GM18499 (cell line): ENCODE results near the gene WDFY4.
"Not testable (repeated sequence)": the region's sequence is repeated elsewhere in the genome, so short reads cannot be mapped to it uniquely, and the experiment has no call there.

Experiments
- ATAC-seq: cut with Tn5 transposase; IDR thresholded peaks from one replicate; pipeline ENCODE4 v1.9.1; 2021; ENCODE audit warnings: moderate number of reproducible peaks; ENCODE audit not compliant: insufficient read depth, unreplicated experiment

WDFY4 gene, protein sequence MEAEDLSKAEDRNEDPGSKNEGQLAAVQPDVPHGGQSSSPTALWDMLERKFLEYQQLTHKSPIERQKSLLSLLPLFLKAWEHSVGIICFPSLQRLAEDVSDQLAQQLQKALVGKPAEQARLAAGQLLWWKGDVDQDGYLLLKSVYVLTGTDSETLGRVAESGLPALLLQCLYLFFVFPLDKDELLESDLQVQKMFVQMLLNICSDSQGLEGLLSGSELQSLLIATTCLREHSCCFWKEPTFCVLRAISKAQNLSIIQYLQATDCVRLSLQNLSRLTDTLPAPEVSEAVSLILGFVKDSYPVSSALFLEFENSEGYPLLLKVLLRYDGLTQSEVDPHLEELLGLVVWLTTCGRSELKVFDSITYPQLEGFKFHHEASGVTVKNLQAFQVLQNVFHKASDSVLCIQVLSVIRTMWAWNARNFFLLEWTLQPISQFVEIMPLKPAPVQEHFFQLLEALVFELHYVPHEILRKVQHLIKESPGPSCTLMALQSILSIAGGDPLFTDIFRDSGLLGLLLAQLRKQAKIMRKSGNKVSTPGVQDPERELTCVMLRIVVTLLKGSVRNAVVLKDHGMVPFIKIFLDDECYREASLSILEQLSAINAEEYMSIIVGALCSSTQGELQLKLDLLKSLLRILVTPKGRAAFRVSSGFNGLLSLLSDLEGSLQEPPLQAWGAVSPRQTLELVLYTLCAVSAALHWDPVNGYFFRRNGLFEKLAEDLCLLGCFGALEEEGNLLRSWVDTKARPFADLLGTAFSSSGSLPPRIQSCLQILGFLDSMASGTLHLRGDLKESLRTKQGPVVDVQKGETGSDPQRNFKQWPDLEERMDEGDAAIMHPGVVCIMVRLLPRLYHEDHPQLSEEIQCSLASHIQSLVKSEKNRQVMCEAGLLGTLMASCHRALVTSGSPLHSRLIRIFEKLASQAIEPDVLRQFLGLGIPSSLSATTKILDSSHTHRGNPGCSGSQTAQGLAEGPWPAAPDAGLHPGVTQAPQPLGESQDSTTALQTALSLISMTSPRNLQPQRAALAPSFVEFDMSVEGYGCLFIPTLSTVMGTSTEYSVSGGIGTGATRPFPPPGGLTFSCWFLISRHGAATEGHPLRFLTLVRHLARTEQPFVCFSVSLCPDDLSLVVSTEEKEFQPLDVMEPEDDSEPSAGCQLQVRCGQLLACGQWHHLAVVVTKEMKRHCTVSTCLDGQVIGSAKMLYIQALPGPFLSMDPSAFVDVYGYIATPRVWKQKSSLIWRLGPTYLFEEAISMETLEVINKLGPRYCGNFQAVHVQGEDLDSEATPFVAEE (N-terminal part only)

DNA sequence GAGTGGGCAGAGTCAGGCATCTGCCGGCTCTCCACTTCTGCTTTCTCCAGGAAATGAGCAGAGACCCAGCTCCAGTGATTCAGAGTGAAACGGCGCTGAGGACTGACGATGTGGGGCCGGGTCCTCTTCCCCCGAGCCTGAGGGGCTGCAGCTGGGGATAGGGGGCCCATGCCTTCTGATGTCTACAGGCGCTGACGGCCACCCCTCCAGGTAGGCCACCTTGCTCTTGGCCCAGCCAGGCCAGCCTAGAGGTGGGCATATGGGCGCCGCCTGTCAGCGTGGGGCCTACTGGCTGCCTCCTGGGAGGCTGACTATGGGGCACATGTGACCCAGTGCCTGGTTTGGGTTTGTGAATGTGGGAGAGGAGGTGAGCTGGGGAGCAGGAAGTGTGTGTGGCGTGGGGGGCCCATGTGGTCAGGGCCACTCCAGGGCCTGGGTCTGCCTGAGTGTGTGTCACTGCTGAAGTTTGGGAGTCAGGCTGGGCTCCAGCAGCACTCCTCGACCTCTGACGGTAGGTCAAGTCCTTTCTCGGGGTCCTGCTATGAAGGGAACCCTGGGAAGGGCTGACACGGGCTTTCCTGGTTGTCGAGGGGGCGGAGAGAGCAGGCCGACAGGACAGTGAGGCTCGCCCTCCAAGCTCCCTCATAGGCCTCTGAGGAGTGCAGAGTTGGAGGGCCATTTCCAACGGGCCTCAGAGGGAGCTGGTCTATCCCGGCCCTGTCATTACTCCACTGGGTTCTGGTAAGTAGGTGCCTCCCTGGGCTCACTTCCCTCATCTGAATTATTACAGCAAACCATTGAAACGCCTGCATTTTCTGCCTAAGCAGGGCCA lies at the start of gene WDFY4:
Gene WDFY4 (plus strand): TSS at position 82 of the 832 bp plus-strand sequence. CDS start 24,860 bp downstream, outside the sequence.
- peak; percentile 56 for ATAC-seq

DNA sequence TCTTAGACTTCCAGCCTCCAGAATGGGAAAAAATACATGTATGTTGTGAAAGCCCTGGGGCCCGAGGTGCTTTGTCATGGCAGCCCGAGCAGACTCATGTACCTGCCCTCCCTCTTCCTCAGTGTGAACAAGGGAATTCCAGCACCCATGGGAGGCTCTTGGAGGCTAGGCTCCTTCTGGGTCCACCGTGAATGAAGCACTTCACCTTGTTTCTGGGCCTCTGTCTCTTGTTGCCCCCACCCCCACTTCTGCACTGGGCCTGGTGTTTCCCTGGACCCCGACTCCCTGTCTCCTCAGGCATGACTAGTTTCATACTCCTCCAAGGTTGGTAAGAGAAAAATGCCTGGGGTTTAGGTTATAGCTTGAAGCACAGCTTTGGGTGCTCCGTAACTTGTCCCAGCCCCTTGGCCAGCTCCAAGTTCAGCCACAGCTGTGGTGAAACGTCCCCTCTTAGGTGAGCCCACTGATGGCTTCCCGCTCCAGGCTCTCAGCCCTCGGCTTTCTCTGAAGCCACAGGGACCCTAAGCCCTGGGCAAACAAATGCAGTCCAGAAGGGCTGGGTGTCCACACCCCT lies 49.6 kb upstream of the WDFY4 start:
- ATAC-seq = no peak

DNA sequence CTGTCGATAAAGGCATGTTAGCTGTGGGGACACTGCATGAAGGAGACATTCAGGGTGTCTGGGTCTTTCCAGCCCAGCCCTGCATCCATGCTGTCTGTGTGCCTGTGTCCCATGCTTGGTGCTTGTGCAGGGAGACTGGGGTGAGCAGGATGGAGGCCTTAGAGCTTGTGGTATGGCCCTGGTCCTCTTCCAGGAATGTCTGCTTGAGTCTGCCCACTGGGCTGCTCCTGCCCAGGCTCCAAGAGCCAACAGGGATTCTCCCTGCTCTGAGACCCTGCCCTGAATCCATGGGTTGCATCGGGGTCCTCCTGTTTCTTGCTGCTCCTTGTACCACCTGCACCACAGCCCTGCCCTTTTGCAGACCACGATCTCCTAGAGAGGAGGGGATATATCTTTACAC lies 48.4 kb upstream of the WDFY4 start:
- ATAC-seq = no peak

DNA sequence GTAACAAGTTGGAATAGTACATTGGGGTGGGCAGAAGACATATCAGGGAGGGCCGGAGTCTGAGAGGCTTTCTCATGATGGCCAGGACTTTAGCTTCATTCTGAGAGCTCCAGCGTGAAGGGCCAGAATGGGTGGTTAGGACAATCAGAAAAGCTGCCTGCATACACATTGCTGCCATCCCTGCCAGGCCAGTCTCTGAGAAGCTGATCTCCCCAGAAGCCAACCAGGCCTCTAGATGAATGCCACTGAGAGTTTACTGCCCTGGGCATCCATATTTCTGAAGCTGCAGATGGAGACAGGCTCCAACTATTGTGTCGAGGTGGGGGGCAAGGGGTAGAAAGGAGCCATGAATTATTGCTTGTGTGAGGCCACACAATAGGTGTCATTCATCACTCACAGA lies 47.8 kb upstream of the WDFY4 start:
- ATAC-seq = no peak

DNA sequence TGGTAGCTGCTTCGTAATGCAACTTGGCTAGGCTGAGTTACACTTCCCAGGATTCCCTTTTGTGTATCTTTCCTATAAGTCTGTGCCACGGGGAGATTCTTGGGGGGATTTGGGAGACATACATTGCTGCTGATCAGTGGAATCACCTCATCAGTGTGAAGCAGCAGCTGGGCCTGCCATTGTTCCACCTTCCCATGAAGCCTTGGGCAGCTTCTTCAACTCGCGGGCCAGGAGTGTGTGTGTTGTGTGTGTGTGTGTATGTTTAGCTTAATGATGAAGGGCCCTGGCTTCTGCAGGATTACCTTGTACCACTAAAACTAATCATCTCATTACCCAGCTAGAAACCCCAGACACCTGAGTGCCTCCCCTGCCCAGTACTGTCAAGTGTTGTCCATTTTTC lies 46.5 kb upstream of the WDFY4 start:
- ATAC-seq = no peak

DNA sequence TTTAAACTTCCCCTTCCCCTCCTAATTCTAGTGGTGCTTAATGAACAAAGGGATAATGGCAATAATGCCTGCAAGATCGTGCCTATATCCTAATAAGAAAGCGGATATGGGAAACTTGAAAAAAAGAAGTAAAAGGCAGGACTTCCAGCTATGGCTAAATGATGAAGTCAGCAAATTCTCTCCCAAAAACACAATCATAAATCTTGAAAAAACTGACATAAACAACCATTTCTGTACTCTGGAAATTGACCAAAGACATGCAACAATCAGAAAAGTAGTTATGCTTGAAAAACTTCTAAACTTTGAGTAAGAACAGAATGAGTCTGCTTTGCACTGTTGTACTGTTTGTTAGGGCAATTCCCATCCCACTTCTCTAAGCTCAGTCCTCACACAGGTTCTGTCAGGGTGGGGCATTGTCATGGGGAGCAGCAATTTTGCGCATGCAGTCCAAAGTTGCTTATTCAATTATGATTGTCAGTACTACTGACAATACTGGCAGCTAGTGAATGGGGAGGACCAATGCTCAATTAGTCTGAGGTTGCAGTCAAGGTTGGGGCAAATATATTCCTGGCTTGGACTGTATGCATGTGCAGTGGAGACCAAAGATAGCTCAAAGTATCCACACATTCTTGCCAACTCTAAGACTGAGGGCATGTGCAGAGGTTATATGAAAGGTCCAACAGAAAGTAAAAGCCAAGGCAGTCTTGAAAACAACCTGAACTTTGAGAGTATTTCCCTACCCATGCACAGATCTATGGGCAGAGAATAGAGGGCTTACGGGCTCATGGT lies 45.7 kb upstream of the WDFY4 start:
- no peak for ATAC-seq

DNA sequence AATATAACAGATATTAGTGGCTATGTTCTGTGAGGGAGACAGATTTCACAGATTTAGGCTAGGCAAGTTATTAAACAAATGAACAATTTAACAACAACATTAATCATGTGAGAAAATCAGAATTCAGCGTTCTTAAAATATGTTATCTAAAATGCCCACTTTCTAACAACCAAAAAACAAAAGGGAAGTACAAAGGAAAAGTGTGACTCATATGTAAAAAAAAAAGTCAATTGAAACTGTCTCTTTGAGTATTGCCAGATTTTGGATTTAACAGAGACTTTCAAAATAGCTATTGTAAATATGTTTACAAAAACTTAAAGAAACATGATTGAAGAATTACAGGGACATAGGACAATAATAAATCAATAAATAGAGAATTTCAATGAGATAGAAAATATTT lies 45.0 kb upstream of the WDFY4 start:
- no peak for ATAC-seq

DNA sequence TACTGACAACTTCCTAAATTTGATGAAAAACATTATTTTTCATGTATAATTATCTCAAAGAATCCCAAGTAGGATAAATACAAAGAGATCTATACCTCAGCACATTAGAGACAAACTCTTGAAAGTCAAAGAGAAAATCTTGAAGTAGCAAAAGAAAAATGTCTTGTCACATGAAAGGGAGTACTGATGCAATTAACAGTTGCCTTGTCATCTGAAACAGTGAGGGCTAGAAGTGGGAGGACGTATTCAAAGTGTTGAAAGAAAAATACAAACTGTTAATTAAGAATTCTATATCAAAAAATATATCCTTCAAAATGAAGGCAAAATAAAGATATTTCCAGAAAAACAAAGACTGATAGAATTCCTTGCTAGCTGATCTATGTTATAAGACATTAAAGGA lies 44.3 kb upstream of the WDFY4 start:
- no peak for ATAC-seq

DNA sequence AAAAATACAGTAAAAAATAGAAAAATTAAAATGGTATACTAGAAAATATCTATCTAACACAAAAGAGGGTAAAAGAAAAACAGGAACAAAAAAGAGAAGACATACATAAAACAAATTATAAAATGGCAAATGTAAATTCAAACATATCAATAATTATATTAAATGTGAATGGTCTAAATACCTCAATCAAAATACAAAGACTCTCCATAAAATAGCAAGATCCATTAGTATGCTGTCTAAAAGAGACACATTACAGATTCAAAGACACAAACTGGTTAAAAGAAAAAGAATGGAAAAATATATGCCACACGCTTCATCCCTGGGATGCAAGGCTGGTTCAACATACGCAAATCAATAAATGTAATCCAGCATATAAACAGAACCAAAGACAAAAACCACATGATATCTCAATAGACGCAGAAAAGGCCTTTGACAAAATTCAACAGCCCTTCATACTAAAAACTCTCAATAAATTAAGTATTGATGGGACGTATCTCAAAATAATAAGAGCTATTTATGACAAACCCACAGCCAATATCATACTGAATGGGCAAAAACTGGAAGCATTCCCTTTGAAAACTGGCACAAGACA lies 43.5 kb upstream of the WDFY4 start:
- ATAC-seq = not testable (repeated sequence)

DNA sequence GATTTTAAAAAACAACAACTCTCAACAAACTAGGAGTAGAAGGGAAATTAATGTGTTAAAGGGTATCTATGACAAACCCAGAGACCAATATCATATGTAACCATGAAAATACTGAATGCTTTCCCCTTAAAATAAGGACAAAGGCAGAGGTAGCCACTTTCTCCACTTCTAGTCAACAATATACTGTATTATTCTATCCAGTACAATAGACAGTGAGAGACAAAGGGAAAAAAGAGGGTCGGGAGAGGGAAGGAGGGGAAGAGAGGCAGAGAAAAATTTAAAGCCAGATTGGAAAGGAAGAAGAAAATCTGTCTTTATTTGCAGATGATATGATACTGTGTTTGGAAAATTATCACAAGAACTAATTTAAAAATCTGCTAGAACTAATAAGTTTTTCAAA lies 39.1 kb upstream of the WDFY4 start:
- ATAC-seq = no peak

DNA sequence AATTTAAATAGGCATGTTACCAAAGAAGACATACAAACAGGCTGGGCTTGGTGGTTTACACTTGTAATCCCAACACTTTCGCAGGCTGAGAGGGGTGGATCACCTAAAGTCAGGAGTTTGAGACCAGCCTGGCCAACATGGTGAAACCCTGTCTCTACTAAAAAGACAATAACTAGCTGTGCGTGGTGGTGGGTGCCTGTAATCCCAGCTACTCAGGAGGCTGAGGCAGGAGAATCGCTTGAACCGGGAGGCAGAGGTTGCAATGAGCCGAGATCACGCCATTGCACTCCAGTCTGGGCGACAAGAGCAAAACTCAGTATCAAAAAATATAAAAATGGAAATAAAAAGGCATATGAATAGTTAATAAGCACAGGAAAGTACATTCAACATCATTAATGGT lies 37.6 kb upstream of the WDFY4 start:
- ATAC-seq = not testable (repeated sequence)

DNA sequence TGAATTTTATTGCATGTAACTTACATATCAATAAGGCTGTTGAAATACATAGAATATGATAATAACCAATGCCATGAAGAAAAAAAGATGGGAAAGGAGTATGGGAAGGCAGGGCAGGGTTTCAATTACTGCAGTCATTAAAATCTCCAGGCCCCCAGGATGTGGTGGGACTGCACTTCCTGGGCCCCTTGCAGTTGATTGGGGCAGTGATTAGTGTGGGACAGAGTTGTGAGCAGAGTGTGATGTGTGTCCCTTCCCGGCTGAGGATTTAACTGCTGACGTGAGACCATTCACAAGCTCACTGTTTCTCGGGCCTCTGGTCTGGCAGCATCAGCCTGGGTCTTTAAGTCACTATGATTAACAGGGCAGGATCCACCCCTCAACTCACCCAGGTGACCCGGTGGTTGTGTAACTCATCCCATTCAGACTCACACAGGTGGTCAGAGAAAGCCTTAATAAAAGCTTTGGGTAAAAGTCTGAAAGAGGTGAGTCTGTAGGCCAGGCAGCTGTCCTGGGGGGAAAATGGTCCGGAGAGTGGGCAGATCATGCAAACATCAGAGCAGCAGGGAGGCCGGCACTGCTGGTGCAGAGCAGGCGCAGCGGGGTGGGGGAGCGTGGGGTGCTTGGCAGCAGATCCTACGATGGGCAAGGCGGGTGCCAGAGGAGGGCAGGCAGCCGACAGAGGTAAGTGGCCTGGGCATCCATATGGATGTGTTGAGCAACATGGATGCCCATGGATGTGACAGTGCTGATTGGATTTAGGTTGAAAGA lies 36.3 kb upstream of the WDFY4 start:
- no peak for ATAC-seq

DNA sequence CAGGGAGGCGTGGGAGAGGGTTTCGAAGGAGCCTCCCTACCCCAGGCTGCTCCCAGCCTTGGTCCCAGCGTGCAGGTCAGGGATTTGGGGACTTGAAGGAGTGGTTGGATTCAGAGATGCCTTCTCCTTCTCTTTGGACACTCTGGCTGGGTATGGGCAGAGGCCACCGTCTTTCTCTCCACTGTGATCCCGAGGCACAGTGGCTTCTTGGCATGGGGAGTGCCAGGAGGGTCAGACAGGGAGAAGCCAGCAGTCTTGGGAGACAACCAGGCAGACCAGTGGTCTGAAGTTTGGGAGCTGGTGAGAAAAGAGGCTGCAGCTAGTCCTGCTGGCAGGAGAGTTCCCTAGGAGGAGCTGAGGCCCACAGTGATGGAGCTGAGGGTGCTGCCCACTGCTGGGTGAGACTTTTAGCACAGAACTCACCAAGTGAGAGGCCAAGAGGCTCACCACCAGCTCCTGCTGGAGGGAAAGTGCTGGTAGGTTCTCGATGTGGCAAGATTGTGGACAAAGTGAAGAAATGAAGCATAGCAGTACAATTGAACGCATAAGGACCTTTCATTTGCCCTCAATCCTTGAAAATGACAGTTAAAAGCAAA lies 35.2 kb upstream of the WDFY4 start:
- ATAC-seq = no peak

DNA sequence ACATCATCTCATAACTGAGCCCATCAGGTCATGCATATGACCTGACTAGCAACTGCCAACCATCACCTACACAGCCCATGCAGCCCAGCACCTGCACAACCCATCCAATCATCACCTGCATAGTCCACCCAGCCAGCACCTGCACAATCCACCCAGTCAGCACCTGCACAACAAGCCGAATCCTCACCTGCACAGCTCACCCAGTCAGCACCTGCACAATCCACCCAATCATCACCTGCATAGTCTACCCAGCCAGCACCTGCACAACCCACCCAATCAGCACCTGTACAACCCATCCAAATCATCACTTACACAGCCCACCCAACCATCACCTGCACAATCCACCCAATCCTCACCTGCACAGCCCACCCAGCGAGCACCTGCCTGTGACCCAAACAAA lies 33.4 kb upstream of the WDFY4 start:
- no peak for ATAC-seq

DNA sequence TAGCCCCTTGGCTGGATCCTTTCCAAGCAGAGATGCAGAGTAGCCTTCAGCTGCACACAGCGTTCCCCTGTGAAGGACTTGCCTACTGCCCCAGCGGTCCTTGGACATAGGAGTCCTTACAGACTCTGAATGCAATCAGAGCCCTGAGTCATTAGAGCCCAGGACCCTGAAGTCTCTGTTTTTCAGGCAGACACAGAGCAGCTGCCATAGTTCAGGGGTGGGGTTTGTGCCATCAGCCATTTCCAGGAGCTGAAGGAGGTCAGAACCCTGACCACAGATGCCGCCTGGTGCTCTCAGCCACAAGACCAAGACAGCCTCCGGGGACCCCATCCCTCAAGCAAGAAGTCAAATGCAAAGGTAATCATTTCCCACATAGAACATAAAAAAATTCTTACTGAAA lies 32.8 kb upstream of the WDFY4 start:
- ATAC-seq = no peak

DNA sequence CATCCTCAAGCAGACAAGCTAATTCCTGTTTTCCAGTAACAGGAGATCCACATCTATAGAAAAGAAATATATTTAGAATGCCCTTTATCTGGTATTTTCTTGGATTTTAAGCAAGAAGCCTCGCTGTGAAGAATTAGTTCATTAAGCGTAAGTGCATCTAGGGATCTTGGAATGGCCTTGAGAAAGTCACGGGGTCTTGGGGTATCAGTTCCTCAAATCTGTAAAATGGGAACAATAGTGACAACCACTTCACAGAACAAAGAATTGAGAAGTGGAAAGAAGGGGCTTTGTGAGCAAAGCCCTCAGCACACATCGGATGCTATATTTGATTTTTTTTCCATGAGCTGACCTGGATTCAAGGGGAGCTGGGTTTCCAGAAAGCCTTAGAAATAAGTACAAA lies 32.3 kb upstream of the WDFY4 start:
- no peak for ATAC-seq

DNA sequence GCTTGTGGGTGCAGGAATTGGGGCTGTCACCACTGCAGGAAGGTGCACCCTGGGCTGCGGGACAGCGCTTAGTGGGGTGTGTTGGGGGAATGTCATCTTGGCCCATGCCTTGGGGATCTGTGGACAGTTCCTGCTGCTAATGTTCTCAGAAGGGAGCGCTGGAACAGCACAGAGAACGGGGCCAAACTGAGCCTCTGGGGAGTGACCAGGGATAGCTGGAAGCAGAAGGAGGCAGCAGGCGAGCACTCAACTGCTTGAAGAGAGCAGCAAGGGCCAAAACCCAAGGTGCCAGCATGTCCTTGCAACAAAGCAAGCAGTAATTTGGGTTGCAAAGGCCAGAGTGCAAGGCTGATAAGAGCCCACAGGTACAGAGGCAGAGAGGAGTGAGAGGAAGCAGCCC lies 31.3 kb upstream of the WDFY4 start:
- no peak for ATAC-seq
